SKM-1 (cell line): ENCODE measurements around the gene RNF17.

Source experiments
- DNase-seq: peaks from one replicate; lab custom pipeline; 2025; ENCODE audit not compliant: unreplicated experiment; lab: John Stamatoyannopoulos, UW

Gene RNF17

DNA sequence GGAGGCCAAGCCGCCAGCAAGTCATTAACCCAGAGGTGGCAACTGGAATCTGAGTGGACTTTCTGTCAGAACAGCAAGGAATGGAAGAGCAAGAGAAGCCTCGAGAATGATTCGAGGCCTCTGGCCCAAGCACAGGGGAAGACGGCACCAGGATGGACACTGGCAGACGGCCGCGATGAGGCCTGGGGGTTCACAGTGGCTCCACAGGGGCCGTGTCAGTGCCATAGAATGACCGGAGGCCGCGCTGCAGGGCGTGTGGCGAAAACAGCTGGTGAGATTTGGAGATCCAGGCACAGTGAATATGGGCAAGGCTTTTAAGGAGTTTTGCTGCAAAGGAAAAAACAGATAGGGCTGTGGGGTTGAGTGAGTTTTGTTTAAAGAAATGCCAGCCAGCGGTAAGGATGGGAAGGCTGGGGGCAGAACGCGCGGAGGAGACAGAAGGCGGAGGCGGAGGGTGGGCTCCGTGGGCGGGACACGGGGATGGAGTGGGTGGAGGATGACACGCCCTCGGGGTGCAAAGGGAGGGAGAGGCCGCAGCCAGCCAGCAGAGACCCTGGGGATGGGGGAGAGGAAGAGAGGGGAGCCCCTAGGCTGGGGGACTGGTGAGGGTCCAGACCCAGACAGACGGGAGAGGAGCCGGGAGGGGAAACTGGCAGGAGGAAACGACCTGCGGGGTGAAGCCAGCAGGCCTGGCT lies 130.5 kb downstream of the RNF17 start:
- DNase-seq, result no peak

DNA sequence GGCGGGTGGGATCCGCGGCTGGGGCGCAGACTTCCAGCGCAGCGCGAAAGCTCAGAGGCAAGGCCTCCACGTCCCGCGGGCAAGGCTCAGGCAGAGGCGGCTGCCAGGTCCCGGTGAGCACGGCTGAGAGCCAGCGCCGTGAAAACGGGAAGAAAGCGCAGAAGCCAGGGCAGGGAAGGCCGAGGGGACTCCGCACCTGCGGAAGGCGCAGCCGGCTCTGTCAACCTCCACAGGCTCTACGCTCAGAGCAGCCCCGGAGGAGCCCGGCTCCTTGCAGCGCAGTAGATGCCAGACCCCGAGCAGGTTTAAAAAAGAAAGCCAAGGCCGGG lies 131.0 kb downstream of the RNF17 start:
- no peak for DNase-seq

DNA sequence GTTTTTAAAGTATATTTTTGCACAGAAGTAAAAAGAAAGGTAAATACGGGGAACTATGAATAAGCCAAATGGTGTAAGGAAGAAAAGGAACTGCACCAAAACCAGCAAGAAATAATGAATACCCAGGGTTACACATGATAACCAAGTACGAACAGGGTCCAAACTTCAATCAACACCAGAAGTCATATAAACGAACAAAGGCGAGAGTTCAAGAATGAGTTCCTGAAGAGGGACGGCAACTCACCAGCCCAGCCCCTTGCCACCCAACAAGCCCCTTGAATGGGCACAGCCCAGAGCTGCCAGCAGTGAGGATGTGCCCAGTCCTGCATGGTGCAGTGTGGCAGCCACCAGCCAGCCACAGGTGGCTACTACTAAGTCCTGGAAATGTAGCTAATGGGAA lies 132.1 kb downstream of the RNF17 start:
- DNase-seq, result no peak

DNA sequence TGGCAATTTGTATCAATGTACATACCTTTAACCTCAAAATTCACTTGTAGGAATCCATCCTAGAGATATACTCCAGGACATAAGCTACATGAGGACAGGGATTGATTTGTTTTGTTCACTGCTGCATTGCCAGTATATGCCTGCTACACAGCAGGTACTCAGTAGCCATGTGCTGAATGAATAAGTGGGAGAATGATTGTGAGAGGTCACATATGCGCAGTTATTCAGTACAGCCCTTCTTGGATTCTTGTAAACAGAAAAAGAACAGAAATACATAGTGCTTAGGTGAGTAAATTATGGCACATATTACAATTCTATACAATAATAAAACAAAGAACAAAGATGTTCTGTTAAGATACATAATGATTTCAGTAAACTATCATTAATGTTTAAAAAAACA lies 133.3 kb downstream of the RNF17 start:
- no peak for DNase-seq

DNA sequence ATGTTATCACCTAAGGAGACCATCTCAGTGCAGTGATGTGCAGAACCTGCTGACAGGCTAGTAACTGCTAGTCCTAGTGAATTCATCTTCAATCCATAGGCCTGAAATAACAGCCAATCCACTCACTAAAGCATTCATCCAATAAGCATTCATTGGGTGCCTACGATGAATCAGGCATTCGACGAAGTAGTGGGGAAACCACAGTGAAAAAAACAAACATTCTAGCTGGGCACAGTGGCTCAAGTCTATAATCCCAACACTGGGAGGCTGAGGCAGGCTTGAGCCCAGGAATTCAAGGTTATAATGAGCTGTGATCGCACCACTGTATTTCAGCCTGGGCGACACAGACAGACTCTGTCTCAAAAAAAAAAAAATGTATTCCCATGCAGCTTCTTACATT lies 135.6 kb downstream of the RNF17 start:
- DNase-seq, result no peak

DNA sequence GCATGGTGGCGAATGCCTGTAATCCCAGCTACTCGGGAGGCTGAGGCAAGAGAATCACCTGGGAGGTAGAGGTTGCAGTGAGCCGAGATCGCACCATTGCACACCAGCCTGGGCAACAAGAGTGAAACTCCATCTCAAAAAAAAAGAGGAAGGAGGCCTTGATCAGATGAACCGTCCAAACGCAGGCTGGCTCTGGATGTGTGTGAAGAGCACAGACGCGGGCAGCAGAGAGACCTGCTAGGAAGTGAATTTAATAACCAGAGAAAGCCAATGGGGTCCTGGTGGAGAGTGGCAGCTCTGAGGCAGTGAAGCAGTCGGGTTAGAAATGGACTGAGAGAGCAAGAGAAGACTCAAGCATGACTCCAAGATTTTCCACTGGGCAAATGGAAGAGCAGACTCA lies 136.5 kb downstream of the RNF17 start:
- no peak for DNase-seq

DNA sequence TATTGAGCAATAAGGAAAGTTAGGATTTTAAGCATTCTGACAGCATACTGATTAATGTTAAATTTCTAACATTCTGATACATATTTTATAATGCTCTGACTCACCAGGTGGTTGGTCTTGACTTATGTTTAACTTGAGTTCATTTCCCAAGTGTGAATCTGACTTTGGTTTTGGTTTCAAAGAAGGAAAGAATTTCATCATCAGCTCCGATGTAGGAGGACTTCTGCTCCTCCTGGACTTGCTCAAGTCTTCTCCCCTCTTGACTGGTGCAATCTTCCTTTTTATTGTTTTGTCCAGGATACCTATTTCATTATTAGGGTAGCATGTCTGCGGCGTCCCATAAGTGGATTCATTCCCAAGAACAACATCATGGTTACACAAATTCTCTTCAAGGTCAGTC lies 141.3 kb downstream of the RNF17 start:
- DNase-seq, result no peak

DNA sequence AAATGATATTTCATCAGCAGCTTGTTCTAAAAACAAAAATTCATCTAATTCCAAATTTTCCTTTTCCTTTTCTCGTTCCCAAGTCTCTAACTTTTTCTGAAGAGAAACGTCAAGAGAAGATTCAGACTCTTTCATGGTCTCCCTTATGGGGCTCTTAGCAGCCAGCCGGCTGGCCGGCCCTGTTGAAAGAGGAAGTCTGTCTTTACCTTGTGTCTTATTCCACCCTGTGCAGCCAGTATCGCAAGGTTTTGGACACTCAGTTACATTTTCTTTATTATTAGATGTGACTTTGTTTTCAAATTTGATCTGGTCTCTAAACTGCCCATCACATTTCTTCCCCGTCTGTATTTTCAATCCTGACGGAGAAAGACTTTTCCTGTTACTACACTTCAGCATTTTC lies 142.3 kb downstream of the RNF17 start:
- no peak for DNase-seq

DNA sequence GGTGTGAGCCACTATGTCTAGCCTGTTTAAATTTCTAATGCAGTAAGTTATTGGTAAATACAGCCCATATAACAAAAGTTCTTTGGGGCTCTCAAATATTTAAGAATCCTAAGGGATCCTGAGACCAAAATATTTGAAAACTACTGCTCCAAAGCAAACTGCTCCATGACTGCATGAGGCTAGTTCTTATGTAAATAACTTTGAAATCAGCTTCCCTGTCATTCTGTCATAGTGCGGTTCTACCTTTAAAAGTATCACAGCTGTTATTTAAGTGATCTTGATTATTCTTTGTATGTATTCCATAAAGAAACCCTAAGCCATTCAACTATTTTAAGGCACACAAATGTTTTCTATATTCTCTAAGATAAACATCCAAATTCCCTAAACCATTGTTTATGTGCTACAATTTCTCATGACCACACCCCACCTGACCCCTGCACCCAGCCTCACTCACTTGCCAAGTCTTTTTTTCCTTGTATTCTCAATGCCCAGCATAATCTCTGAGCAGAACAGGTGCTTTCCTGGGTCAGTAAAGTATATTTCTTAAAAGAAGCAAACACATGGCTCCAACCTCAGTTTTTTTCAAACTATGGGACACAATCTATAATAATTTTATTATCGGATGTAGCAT lies 146.6 kb downstream of the RNF17 start:
- DNase-seq, result no peak

DNA sequence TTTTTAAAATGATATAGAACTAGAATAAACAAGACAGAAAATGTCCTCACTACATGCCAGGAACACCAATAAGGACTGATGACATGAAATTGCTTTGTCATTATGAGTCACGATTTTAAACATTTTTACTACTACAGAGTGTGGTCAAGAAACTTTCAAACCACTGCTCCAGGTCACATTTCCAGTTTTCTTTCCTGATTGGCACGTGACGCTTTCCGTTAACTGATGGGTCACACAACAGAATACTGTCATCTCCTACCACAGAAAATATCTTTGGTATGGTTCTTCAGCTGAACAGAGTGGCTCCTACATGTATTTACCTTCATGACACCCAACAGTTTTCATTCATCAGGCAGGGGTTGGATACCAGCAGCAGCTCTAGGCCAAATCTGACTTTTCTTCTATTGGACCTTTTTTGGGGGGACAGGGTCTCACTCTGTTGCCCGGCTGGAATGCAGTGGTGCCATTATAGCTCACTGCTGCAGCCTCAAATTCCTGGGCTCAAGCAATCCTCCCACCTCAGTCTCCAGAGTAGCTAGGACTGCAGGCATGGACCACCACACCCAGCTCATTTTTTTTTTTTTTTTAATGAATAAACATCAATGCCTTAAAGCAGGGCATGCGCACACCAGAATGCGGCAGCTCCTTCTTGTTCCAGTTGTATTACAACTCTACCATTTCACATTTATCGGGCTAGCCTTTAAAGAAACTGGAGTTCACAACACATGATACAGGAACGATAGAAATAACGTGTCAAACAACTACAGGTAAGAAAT lies 147.4 kb downstream of the RNF17 start:
- no peak for DNase-seq

DNA sequence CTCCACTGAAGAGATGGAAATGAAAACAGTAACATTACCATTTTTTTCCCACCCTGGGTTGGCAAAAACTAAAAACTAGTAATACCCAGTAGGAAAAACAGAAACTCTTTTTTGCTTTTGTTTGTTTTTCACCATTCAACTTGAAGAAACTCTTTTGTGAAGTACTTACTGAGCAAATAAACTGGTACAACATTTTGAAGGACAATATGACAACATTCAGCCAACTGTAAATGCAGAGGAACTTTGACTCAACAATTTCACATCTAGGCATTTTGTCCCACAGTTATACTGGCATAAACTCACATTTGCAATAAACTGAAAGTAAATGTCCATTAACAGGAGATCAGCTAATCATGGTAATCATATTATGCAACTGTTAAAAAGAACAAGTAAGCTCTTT lies 152.5 kb downstream of the RNF17 start:
- DNase-seq, result no peak

DNA sequence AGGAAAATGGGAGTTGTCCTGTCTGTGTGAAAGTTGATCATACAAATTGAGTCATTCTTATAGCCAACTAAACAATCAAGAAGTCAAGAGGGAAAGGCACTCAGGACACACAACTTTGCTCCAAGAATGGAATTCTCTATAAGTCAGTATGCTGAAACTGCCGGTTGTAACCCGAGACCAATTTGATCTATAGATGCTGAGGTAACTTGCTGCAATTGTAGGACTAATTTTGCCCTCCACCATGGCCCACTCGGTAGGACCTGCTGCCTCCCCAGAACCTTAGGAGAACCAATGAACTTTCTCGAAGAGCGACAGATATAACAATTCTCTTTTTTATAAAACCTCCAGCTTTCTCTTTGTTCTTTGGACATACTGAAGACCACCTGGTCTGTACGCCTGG lies 157.0 kb downstream of the RNF17 start:
- DNase-seq, result no peak

DNA sequence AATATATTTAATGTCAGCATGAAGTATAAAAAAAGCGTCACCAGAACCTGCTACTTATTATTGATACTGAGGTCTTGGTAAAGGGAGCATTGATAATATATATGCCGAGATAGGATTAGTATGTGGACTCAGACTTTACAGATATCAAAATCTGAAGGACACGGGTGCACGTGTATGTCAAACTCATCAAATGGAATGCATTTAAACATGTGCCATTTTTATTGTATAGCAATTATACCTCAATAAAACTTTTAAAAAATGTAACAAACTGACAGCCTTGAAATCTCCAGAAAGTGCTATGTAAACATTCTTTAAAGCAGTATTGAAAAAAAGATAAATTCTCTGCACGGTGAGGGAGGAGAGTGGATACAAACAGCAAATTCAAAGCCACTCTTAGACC lies 157.9 kb downstream of the RNF17 start:
- DNase-seq, result no peak

DNA sequence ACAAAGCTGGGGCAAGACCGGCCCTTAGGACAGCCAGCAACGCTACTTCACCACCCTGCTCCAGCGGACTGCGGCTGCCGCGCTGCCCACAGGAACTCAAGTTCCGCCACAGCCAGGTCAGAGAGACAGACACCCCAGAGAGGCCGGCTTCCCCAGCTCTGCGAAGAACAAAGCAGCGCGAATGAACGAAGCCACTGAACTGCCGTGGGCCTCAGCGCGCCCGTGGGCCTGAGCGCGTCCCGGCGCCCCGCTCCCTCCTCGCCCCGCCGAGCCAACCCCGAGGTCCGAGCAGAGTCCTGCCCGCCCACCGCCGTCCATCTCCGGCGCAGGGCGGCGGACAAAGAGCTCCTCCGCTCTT lies 158.4 kb downstream of the RNF17 start:
- DNase-seq, result no peak

DNA sequence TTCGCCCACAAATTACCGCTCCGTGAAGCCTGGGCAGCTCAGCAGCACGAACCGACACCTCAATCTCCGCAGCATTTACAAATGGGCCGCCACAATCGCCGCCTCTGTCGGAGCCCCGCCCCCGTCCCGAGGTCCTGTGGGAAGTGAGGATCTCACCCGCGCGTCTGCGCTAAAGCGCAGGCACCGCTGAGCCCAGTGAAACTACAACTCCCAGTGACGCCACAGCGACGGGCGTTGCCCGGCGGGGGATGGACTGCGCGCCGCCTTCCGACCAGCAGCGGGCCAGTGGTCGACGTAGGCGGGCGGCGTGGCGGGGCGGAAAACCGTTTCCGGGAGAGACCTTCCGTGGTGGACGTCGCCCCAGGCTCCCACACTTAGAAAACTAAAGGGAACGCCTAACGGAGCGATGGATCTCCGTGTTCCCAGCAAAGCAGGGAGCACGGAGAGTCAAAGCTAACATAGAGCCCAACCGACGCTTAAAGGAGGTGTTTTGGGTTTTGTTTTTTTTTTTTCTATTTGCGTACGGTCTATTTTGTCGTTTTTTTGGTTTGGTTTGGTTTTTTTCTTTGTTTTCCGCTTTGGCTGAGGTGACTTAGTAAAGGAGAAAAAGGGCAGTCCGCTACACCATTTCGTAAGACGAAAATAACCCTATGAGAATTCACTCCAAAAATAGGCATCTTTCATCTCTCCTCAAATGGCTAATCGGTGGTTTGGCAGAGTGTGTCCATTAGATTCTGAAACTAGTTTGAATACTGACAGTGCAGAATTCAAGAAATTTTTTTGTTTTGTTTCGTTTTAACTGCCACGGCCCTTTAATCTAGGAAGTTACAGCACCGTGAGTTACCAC lies 159.0 kb downstream of the RNF17 start:
- DNase-seq, result peak; percentile 86

DNA sequence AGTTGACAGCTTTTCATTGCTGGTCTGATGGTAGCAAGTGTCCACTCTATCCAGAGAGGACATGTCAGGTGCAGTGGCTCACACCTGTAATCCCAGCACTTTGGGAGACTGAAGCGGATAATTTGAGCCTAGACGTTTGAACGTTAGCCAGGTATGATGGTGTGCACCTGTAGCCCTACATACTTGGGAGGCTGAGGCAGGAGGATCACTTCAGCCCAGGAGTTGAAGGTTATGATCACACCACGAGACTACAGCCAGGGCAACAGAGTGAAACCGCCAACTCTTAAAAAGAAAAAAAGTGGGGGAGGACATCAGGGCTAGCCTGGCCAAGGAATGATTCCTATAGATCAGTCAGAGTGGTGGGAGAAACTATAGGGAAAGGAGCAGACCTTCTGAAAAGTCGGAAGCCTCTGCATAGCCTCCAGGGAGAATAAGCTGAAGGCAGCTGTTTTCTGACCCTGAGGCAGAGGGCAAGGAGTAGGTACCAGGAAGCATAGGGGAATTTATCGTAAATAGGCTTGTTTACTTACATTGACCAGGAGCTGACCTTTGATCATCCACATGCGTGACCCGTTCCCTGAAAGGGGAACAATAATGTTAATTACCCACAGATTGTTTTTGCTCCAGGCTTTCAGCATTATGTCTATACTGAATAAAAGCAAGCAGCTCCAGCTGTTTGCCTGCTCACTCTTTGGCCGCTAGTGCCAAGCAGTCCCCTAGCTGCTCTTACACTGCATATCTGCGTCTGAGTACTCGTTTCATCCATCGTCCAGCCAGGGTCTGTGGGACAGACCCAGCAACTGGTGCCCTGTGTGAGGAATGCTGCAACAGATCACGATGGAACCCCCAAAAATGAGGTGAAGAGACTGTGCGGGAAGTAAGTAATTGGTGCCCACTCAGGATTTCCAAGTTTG lies 161.6 kb downstream of the RNF17 start:
- no peak for DNase-seq

DNA sequence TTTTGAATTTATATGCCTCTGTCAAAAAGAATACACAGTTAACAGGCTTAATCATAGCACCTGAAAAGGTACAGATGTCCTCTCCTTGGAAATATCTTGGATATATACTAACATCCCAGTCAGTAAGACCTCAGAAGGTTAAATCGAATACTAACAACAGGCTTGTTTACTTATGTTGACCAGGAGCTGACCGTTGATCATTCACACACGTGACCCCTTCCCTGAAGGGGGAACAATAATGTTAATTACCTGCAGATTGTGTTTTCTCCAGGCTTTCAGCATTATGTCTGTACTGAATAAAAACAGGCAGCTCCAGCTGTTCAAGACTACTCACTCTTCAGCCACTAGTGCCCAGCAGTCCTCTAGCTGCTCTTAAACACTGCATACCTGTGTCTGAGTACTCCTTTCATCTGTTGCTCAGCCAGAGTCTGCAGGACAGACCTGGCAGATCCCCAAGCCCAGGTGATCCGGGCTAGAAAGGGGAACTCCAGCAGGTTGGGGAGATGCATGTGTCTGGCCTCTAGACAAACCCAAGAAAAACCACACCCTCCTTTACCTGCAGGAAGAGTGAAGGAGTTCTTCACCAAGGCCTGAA lies 163.9 kb downstream of the RNF17 start:
- no peak for DNase-seq

DNA sequence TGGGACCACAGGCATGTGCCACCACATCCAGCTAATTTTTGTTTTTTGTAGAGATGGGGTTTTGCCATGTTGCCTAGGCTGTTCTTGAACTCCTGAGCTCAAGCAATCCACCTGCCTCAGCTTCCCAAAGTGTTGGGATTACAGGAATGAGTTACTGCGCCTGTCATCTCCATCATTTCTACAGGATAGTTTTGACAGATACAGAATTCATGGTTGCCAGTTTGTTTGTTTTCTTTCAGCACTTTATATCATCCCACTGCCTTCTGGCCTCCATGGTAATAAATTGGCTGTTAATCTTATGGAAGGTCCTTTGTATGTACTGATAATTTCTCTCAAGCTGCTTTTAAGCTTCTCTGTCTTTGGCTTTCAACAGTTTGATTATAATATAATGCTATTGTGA lies 165.2 kb downstream of the RNF17 start:
- DNase-seq, result no peak
